GM12878 (cell line): Measurements from ENCODE around the gene PRPF6. TPM values are rescaled to one million over a fixed set of nuclear protein-coding genes. Genes with fewer than 3 reads are reported as not detected.

Experiments
- ATF2 ChIP-seq: IDR thresholded peaks from 2 replicates; pipeline ENCODE4 v1.6.1; 2012; ENCODE audit warnings: low read length, inconsistent platforms
- CTCF ChIP-seq, 3 experiments: IDR thresholded peaks in 2 of 3; conservative IDR thresholded peaks in 1 of 3; 2 replicates each; pipeline ENCODE4 v1.5.1; 2011; ENCODE audit warnings: low read depth in 3 of 3, low read length in 3 of 3, mild to moderate bottlenecking in 3 of 3, control low read depth in 2 of 3, moderate library complexity in 2 of 3, inconsistent platforms in 1 of 3, mixed read lengths in 1 of 3; ENCODE audit not compliant: control insufficient read depth in 2 of 3, insufficient read depth in 1 of 3; ENCODE audit errors: extremely low read depth in 1 of 3
- NKRF ChIP-seq: fragments of 450-650 bp; conservative IDR thresholded peaks from 2 replicates; pipeline ENCODE4 v1.6.1; 2017; ENCODE audit warnings: mild to moderate bottlenecking, moderate library complexity
- PBX3 ChIP-seq: IDR thresholded peaks from 2 replicates; pipeline ENCODE4 v1.6.1; 2011; ENCODE audit warnings: mild to moderate bottlenecking, low read depth, low read length, moderate library complexity; ENCODE audit not compliant: insufficient replicate concordance
- POLR2AphosphoS5 ChIP-seq: IDR thresholded peaks from 2 replicates; pipeline ENCODE4 v1.6.1; 2011; ENCODE audit warnings: mild to moderate bottlenecking, low read length, inconsistent platforms
- USF1 ChIP-seq: IDR thresholded peaks from 2 replicates; pipeline ENCODE4 v1.6.1; 2011; ENCODE audit warnings: borderline replicate concordance, low read depth, mild to moderate bottlenecking, moderate library complexity, mixed read lengths, low read length; ENCODE audit not compliant: insufficient read depth; ENCODE audit errors: extremely low read length
- polyA plus RNA-seq, 11 experiments: library from polyadenylated mRNA; depleted of rRNA in 4 of 11; unstranded in 6 of 11; stranded (reverse) in 5 of 11; fragments of >200 nt; fragmentation: Nextera tagmentation in 4 of 11; fragmentation: Illumina TruSeq in 1 of 11; extraction: Ambion mirVana in 4 of 11; extraction: Trizol in 1 of 11; gene quantifications; 1 replicate in 1 of 11; 2 replicates in 10 of 11; pipeline versions ENCODE4 v1.2.1 to v1.2.3, GENCODE V29; 2011 to 2016; ENCODE audit warnings: inconsistent platforms in 2 of 11, missing spikeins in 2 of 11, low read depth in 1 of 11
- total RNA-seq, 4 experiments: library from RNA; depleted of rRNA in 3 of 4; stranded (reverse); fragments of >200 nt in 3 of 4; fragmentation: Illumina TruSeq in 1 of 4; extraction: Trizol in 1 of 4; gene quantifications; 2 replicates each; pipeline versions ENCODE4 v1.2.1 to v1.2.3, GENCODE V29; 2013 to 2021

The PRPF6 gene
- total and polyA plus RNA-seq, 10 of the 15 experiments (the other 5 are each of a cell fraction or from before 2014, with no cell fraction given): 5.0 to 102 (median 71.3) TPM

GRCh38 chr20:63958964-63959698 lies 21.8 kb upstream of the PRPF6 start (continued):
- no peak for TF ChIP-seq NKRF
- TF ChIP-seq POLR2AphosphoS5: no peak
- TF ChIP-seq PBX3: no peak
- TF ChIP-seq CTCF (IDR thresholded peaks at IDR 0.05 in 2 of 3, conservative IDR thresholded peaks at IDR 0.05 in 1 of 3; ENCODE audit: control insufficient read depth in 2 of 3, extremely low read depth in 1 of 3, insufficient read depth in 1 of 3, low read depth in 3 of 3, low read length in 3 of 3): no peak
- TF ChIP-seq USF1: no peak
- no peak for TF ChIP-seq ATF2
- TF ChIP-seq, all 136 proteins: peak for 0
